PFSK-1 (cell line): ENCODE results near the gene TRAFD1.

Experiments
- FOXP2 ChIP-seq: optimal IDR thresholded peaks from 2 replicates; pipeline ENCODE3; 2011; ENCODE audit warnings: borderline replicate concordance, control low read depth, inconsistent platforms; ENCODE audit not compliant: insufficient read depth; ENCODE audit errors: extremely low read length, extremely low read depth
- POLR2AphosphoS5 ChIP-seq: IDR thresholded peaks from 2 replicates; pipeline ENCODE4 v1.6.1; 2012; ENCODE audit warnings: low read depth, mild to moderate bottlenecking, control low read depth, low read length, moderate library complexity
- REST ChIP-seq, 2 experiments: IDR thresholded peaks; 2 replicates each; pipeline versions ENCODE4 v1.6.1 to v1.8.0; 2011 to 2012; ENCODE audit warnings: low read depth in 2 of 2, low read length in 2 of 2, control low read depth in 1 of 2, inconsistent platforms in 1 of 2, mild to moderate bottlenecking in 1 of 2, moderate library complexity in 1 of 2; ENCODE audit not compliant: insufficient read depth in 1 of 2
- SIN3A ChIP-seq: IDR thresholded peaks from 2 replicates; pipeline ENCODE4 v1.6.1; 2012; ENCODE audit warnings: mild to moderate bottlenecking, low read length, moderate library complexity, borderline replicate concordance; ENCODE audit not compliant: insufficient read depth
- TAF1 ChIP-seq: IDR thresholded peaks from 2 replicates; pipeline ENCODE4 v1.6.1; 2012; ENCODE audit warnings: low read length, control low read depth, borderline replicate concordance; ENCODE audit not compliant: insufficient read depth

The TRAFD1 gene

GRCh38 chr12:112179916-112180315 lies 54.6 kb downstream of the TRAFD1 start:
- TF ChIP-seq TAF1 (no peak), POLR2AphosphoS5 (no peak), REST (IDR thresholded peaks at IDR 0.05; ENCODE audit: insufficient read depth in 1 of 2, low read depth in 2 of 2, low read length in 2 of 2) (no peak), FOXP2 (no peak), SIN3A (no peak)

- TF ChIP-seq TAF1 (no peak), POLR2AphosphoS5 (no peak), SIN3A (no peak), REST (IDR thresholded peaks at IDR 0.05; ENCODE audit: insufficient read depth in 1 of 2, low read depth in 2 of 2, low read length in 2 of 2) (no peak), FOXP2 (no peak)
Measured at GRCh38 chr12:112180422-112180821, 55.1 kb downstream of the TRAFD1 start.

GRCh38 chr12:112182499-112182898 lies 57.1 kb downstream of the TRAFD1 start:
- no peak for TF ChIP-seq TAF1
- no peak for TF ChIP-seq POLR2AphosphoS5

- TF ChIP-seq POLR2AphosphoS5 = no peak
- no peak for TF ChIP-seq SIN3A
- TF ChIP-seq FOXP2 = no peak
- no peak for TF ChIP-seq TAF1
- no peak for TF ChIP-seq REST (IDR thresholded peaks at IDR 0.05; ENCODE audit: insufficient read depth in 1 of 2, low read depth in 2 of 2, low read length in 2 of 2)
Measured at GRCh38 chr12:112183141-112184021, 58.0 kb downstream of the TRAFD1 start.

- TF ChIP-seq FOXP2 (no peak), REST (IDR thresholded peaks at IDR 0.05; ENCODE audit: insufficient read depth in 1 of 2, low read depth in 2 of 2, low read length in 2 of 2) (no peak), SIN3A (no peak), POLR2AphosphoS5 (no peak), TAF1 (no peak)
Measured at GRCh38 chr12:112184056-112184887, 58.9 kb downstream of the TRAFD1 start.
